Memory B cell (primary cell): ENCODE data around the gene RPUSD1.

ENCODE experiments used
- ATAC-seq: fragments of 150-1000 bp; cut with Tn5 transposase; 2 replicates; pipeline ENCODE4 v1.10.0; 2021; ENCODE audit warnings: low read depth, mild to moderate bottlenecking, moderate library complexity
- DNase-seq, 2 donors: peaks; one replicate each; pipeline ENCODE4 v3.0.0; 2022; ENCODE audit warnings: low spot score in 2 of 2
- H3K27ac Mint-ChIP-seq: one replicate; pipeline ENCODE4 v1.8.0; 2022; ENCODE audit warnings: mild to moderate bottlenecking, moderate library complexity, mixed read lengths
- H3K27me3 Mint-ChIP-seq: one replicate; pipeline ENCODE4 v1.8.0; 2022; ENCODE audit warnings: mixed read lengths
- H3K36me3 Mint-ChIP-seq: one replicate; pipeline ENCODE4 v1.8.0; 2022; ENCODE audit warnings: mild to moderate bottlenecking, mixed read lengths
- H3K4me1 Mint-ChIP-seq: one replicate; pipeline ENCODE4 v1.8.0; 2022; ENCODE audit warnings: mixed read lengths
- H3K4me3 Mint-ChIP-seq: one replicate; pipeline ENCODE4 v1.8.0; 2022; ENCODE audit warnings: mild to moderate bottlenecking, moderate library complexity, mixed read lengths
- H3K9me3 Mint-ChIP-seq: one replicate; pipeline ENCODE4 v1.8.0; 2022; ENCODE audit warnings: mixed read lengths

The RPUSD1 gene

GRCh38 chr16:799111-799947 is 11.1 kb upstream of the RPUSD1 start:
- Mint-ChIP-seq H3K27me3 (peaks cover 14% of the 10 kb centered on the region), H3K9me3 (peaks cover 2% of the 10 kb centered on the region), H3K4me1 (peaks cover 2% of the 10 kb centered on the region), H3K36me3 (peaks cover 4% of the 10 kb centered on the region), H3K4me3 (no peak overlapping the region), H3K27ac (no peak overlapping the region)
- ATAC-seq: no peak
- DNase-seq: no peak

GRCh38 chr16:798666-799065 is 10.5 kb upstream of the RPUSD1 start:
- no peak for DNase-seq
- peaks cover 14% of the 10 kb centered on the region for H3K27me3 Mint-ChIP-seq
- H3K4me3 Mint-ChIP-seq: no peak overlapping the region
- no peak for ATAC-seq
- H3K27ac Mint-ChIP-seq: no peak overlapping the region
- peaks cover 4% of the 10 kb centered on the region for H3K36me3 Mint-ChIP-seq
- peaks cover 2% of the 10 kb centered on the region for H3K4me1 Mint-ChIP-seq
- peaks cover 2% of the 10 kb centered on the region for H3K9me3 Mint-ChIP-seq

GRCh38 chr16:797686-798085 is 9.5 kb upstream of the RPUSD1 start:
- peaks cover 2% of the 10 kb centered on the region for H3K9me3 Mint-ChIP-seq
- H3K36me3 Mint-ChIP-seq: peaks cover 4% of the 10 kb centered on the region
- H3K4me1 Mint-ChIP-seq: peaks cover 2% of the 10 kb centered on the region
- H3K27me3 Mint-ChIP-seq: peaks cover 14% of the 10 kb centered on the region
- no peak overlapping the region for H3K27ac Mint-ChIP-seq
- DNase-seq (no peak), ATAC-seq (no peak)
- H3K4me3 Mint-ChIP-seq: no peak overlapping the region

GRCh38 chr16:797120-797420 is 8.9 kb upstream of the RPUSD1 start:
- DNase-seq: no peak
- H3K4me3 Mint-ChIP-seq: no peak overlapping the region
- H3K27me3 Mint-ChIP-seq: peaks cover 14% of the 10 kb centered on the region
- no peak for ATAC-seq
- no peak overlapping the region for H3K27ac Mint-ChIP-seq
- H3K9me3 Mint-ChIP-seq: peaks cover 2% of the 10 kb centered on the region
- peaks cover 4% of the 10 kb centered on the region for H3K36me3 Mint-ChIP-seq
- H3K4me1 Mint-ChIP-seq: peaks cover 2% of the 10 kb centered on the region

GRCh38 chr16:796296-797119 is 8.3 kb upstream of the RPUSD1 start:
- peaks cover 14% of the 10 kb centered on the region for H3K27me3 Mint-ChIP-seq
- peaks cover 7% of the 10 kb centered on the region for H3K36me3 Mint-ChIP-seq
- H3K9me3 Mint-ChIP-seq: peaks cover 2% of the 10 kb centered on the region
- ATAC-seq: no peak
- H3K4me1 Mint-ChIP-seq: peaks cover 2% of the 10 kb centered on the region
- no peak overlapping the region for H3K27ac Mint-ChIP-seq
- no peak overlapping the region for H3K4me3 Mint-ChIP-seq
- no peak for DNase-seq

GRCh38 chr16:795580-796229 is 7.5 kb upstream of the RPUSD1 start:
- DNase-seq (no peak), ATAC-seq (no peak)
- H3K36me3 Mint-ChIP-seq: peaks cover 13% of the 10 kb centered on the region
- H3K4me3 Mint-ChIP-seq: no peak overlapping the region
- peaks cover 2% of the 10 kb centered on the region for H3K4me1 Mint-ChIP-seq
- H3K27ac Mint-ChIP-seq: no peak overlapping the region
- peaks cover 2% of the 10 kb centered on the region for H3K9me3 Mint-ChIP-seq
- peaks cover 14% of the 10 kb centered on the region for H3K27me3 Mint-ChIP-seq

DNA sequence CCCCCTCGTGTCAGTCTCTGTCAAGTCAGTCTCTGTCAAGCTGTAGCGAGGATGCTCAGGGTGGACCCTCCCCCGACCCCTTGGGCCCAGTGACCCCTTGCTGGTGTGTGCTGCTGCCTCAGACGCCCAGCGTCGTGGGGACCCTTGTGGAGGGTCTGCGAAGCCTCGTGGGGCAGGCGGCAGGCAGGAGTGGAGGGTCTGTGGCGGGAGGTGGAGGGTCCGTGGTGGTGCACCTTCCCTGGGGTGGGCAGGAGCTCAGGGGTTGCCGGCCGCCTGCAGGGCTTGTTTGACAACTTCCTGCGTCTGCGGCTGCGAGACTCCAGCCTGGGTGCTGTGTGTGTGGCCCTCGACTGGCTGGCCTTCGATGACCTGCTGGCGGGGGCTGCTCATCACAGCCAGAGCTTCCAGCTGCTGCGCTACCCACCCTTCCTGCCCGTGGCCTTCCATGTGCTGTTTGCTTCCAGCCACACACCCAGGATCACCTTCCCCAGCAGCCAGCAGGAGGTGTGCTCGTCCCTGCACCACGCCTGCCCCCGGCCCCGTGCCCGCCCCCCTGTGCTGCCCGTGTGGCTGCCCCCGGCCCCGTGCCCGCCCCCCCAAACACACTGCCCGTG is 6.8 kb upstream of the RPUSD1 start:
- peaks cover 14% of the 10 kb centered on the region for H3K27me3 Mint-ChIP-seq
- no peak overlapping the region for H3K4me3 Mint-ChIP-seq
- H3K36me3 Mint-ChIP-seq: peaks cover 13% of the 10 kb centered on the region
- H3K9me3 Mint-ChIP-seq: peaks cover 2% of the 10 kb centered on the region
- DNase-seq (no peak), ATAC-seq (no peak)
- peaks cover 2% of the 10 kb centered on the region for H3K4me1 Mint-ChIP-seq
- H3K27ac Mint-ChIP-seq: no peak overlapping the region

DNA sequence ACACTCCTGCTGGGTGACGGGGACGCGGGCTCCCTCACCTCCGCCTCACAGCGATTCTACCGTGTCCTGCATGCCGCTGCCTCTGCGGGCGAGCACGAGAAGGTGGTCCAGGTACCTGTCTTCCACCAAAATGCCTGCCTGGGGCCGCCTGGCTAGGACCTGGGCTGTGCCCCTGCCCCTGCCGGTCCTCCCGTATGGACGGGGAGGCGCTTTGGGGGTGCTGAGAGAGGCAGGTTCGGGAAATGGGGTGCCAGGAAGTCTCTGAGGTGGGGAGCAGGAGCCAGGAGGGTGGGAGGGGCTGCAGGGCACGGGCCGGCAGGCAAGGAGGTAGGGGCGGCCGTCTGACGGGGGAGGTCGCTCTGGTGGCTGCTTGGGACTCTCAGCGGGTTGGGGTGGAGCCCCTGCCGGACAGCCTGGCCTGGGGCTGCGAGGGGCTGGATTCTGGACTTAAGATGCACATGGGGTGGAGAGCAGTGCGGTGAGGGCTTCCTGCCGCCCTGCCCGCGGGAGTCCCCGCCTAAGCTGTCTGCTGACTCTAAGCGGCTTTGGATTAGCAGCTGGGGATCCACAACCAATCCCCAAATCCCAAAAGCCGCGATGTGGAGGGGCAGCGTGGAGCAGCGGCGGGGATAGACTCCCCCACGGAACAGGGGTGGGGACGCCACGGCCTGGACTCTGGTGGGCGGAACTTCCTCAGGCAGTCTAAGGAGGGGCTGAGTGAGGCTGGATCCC is 6.1 kb upstream of the RPUSD1 start:
- H3K9me3 Mint-ChIP-seq: peaks cover 2% of the 10 kb centered on the region
- peaks cover 2% of the 10 kb centered on the region for H3K4me1 Mint-ChIP-seq
- H3K27me3 Mint-ChIP-seq: peaks cover 14% of the 10 kb centered on the region
- ATAC-seq (no peak), DNase-seq (no peak)
- peaks cover 13% of the 10 kb centered on the region for H3K36me3 Mint-ChIP-seq
- H3K4me3 Mint-ChIP-seq: no peak overlapping the region
- H3K27ac Mint-ChIP-seq: no peak overlapping the region

DNA sequence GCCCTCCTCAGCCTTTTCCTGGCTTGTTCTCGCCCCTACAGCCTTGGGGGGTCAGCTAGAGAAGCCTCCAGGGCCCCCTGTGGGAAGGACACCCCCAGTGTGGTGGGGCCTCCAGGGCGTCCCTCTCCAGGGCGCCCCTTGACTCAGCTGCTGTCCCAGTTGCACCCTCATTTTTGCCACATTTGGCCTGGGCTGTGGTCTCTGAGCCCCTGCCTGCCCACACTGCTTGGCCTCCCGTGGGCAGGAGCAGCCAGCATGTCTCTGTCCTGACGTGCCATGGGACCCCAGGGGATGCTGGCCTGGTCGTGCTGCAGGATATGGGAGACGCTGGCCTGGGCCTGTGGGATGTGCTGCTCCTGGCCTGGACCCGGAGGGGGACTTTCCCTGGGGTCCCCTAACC is 5.2 kb upstream of the RPUSD1 start:
- peaks cover 2% of the 10 kb centered on the region for H3K4me1 Mint-ChIP-seq
- H3K36me3 Mint-ChIP-seq: peaks cover 13% of the 10 kb centered on the region
- H3K4me3 Mint-ChIP-seq: no peak overlapping the region
- ATAC-seq (no peak), DNase-seq (no peak)
- H3K9me3 Mint-ChIP-seq: peaks cover 2% of the 10 kb centered on the region
- peaks cover 12% of the 10 kb centered on the region for H3K27me3 Mint-ChIP-seq
- no peak overlapping the region for H3K27ac Mint-ChIP-seq

DNA sequence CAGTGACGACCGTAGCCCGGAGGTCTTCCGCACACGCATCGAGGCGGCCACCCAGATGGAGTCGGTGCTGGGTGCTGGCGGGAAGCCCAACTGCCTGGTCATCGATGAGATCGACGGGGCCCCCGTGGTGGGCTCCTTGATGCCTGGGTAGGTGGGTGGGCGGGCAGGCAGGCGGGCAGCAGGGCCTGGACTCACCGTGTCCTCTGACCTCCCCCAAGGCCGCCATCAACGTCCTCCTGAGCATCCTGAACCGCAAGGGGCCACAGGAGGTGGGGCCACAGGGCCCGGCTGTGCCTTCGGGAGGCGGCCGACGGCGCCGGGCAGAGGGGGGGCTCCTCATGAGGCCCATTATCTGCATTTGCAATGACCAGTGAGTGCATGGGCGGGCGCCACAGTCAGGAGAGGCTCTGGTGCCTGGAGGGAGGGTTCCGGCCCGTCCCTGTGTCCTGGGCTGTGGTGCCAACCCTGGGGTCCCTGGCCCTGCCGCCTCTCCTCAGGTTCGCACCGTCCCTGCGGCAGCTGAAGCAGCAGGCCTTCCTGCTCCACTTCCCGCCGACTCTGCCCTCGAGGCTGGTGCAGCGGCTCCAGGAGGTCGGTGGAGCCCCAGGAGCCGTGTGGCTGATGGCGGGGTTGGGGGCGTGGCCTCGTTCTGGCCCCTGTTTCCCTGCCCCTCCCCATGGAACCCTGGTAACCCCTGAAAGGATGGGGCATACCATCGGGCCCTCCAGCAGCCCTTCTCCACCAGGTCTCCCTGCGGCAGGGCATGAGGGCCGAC is 4.2 kb upstream of the RPUSD1 start:
- Mint-ChIP-seq H3K9me3 (no peaks in the 10 kb centered on the region), H3K36me3 (peaks cover 9% of the 10 kb centered on the region), H3K27ac (no peak overlapping the region), H3K4me3 (no peak overlapping the region), H3K4me1 (peaks cover 2% of the 10 kb centered on the region), H3K27me3 (peaks cover 4% of the 10 kb centered on the region)
- no peak for ATAC-seq
- DNase-seq: no peak

DNA sequence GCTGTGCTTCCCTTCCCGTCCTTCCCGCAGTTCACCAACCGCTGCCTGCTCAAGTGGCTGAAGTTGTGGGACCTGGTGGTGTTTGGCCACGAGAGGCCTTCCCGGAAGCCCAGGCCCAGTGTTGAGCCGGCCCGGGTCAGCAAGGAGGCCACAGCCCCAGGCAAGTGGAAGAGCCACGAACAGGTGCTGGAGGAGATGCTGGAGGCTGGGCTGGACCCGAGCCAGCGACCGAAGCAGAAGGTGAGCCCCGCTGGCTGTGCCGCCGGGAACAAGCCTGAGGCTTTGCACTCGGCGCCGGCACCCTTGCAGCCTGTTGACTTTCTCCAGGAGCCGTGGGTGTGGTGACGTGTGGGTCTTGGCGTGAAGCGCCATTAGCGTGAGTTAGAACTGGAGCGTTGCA is 3.0 kb upstream of the RPUSD1 start:
- H3K4me1 Mint-ChIP-seq: peaks cover 9% of the 10 kb centered on the region
- ATAC-seq (no peak), DNase-seq (no peak)
- H3K9me3 Mint-ChIP-seq: no peaks in the 10 kb centered on the region
- no peak overlapping the region for H3K4me3 Mint-ChIP-seq
- no peaks in the 10 kb centered on the region for H3K27me3 Mint-ChIP-seq
- no peak overlapping the region for H3K27ac Mint-ChIP-seq
- H3K36me3 Mint-ChIP-seq: peaks cover 9% of the 10 kb centered on the region

DNA sequence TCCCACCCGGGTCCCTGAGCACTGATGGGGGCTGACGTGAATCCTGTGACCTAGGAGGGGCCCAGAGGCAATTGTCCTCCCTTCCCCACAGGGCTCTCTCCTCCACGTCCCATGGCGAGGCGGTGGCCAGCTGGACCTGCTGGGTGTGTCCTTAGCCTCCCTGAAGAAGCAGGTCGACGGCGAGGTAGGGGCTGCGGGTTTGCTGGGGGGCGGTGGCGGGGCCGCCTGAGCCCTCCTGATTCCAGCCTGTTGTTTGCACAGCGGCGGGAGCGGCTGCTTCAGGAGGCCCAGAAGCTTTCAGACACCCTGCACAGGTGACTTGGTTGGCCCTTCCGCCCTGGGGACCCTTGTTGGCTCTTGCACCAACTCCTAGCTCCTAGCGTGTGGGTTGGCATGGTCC is 1.9 kb upstream of the RPUSD1 start:
- Mint-ChIP-seq H3K27ac (no peak overlapping the region), H3K4me1 (peaks cover 6% of the 10 kb centered on the region), H3K27me3 (no peaks in the 10 kb centered on the region), H3K9me3 (no peaks in the 10 kb centered on the region), H3K36me3 (peaks cover 9% of the 10 kb centered on the region), H3K4me3 (peak overlapping the region; percentile 69)
- no peak for DNase-seq
- no peak for ATAC-seq
